Endodermal cell (in vitro differentiated cells): ENCODE measurements around the gene CADM4. TPM values are rescaled to one million over a fixed set of nuclear protein-coding genes. Genes with fewer than 3 reads are reported as not detected.

Source experiments
- DNase-seq: peaks from one replicate; pipeline ENCODE4 v3.0.0-alpha.2; 2017
- H3K27ac ChIP-seq: 2 replicates; pipeline ENCODE4 v1.5.1; 2013; ENCODE audit warnings: mild to moderate bottlenecking, low read depth, low read length, moderate library complexity
- H3K27me3 ChIP-seq: 2 replicates; pipeline ENCODE4 v1.6.1; 2013; ENCODE audit warnings: mild to moderate bottlenecking, low read length, moderate library complexity; ENCODE audit not compliant: insufficient read depth, control insufficient read depth, poor library complexity, severe bottlenecking
- H3K36me3 ChIP-seq: 2 replicates; pipeline ENCODE4 v1.7.0; 2013; ENCODE audit warnings: mild to moderate bottlenecking, low read length, moderate library complexity; ENCODE audit not compliant: control insufficient read depth, insufficient read depth
- H3K4me1 ChIP-seq: one replicate; pipeline ENCODE4 v1.7.0; 2013; ENCODE audit warnings: low read length; ENCODE audit not compliant: control insufficient read depth, insufficient read depth
- H3K4me3 ChIP-seq: 2 replicates; pipeline ENCODE4 v1.5.1; 2013; ENCODE audit warnings: mild to moderate bottlenecking, low read length, moderate library complexity
- H3K9ac ChIP-seq: 2 replicates; pipeline ENCODE4 v1.6.1; 2013; ENCODE audit warnings: mild to moderate bottlenecking, low read length, moderate library complexity; ENCODE audit not compliant: poor library complexity, severe bottlenecking; ENCODE audit errors: extremely low read depth
- H3K9me3 ChIP-seq: 2 replicates; pipeline ENCODE4 v1.6.1; 2013; ENCODE audit warnings: mild to moderate bottlenecking, low read length, moderate library complexity; ENCODE audit not compliant: control insufficient read depth
- H3K27ac Mint-ChIP-seq: 2 replicates; pipeline ENCODE4 v1.8.0; 2020; ENCODE audit warnings: mixed read lengths
- H3K27me3 Mint-ChIP-seq: 2 replicates; pipeline ENCODE4 v1.8.0; 2021; ENCODE audit warnings: mild to moderate bottlenecking, mixed read lengths; ENCODE audit not compliant: insufficient read depth
- H3K36me3 Mint-ChIP-seq: 2 replicates; pipeline ENCODE4 v1.8.0; 2020; ENCODE audit warnings: low read depth, mixed read lengths
- H3K4me1 Mint-ChIP-seq: 2 replicates; pipeline ENCODE4 v1.8.0; 2020; ENCODE audit warnings: mixed read lengths
- H3K4me3 Mint-ChIP-seq: 2 replicates; pipeline ENCODE4 v1.8.0; 2020; ENCODE audit warnings: mild to moderate bottlenecking, moderate library complexity, mixed read lengths
- H3K9me3 Mint-ChIP-seq: 2 replicates; pipeline ENCODE4 v1.8.0; 2020; ENCODE audit warnings: mild to moderate bottlenecking, mixed read lengths
- CTCF ChIP-seq: fragments of 200-600 bp; sonication (generic); conservative IDR thresholded peaks from 2 replicates; pipeline ENCODE4 v1.5.0; 2021; ENCODE audit warnings: antibody characterized with exemption, mild to moderate bottlenecking
- WGBS, 2 experiments: methylation state at CpG; one replicate each; pipeline versions ENCODE4 v1.1.5 to v1.1.7; 2013; ENCODE audit warnings: missing lambda C conversion rate in 2 of 2, mixed read lengths in 1 of 2; ENCODE audit not compliant: insufficient coverage in 1 of 2, insufficient read length in 1 of 2; 5-methylcytosine and 5-hydroxymethylcytosine counted together
- total RNA-seq, 2 donors: library from RNA; stranded (reverse); fragmentation: NEBNext Ultra II Directional in 1 of 2; extraction: Animal tissue kit (Norgen Biotek cat#: 25700) in 1 of 2; gene quantifications; 2 replicates in 1 of 2; 3 replicates in 1 of 2; pipeline ENCODE4 v1.2.1, GENCODE V29; 2021

The CADM4 gene
- total RNA-seq, 2 donors from 2014 or later = 9.3 to 19.9 TPM

- H3K36me3 ChIP-seq = peaks cover 12% of the 10 kb centered on the region
- H3K27me3 Mint-ChIP-seq = no peaks in the 10 kb centered on the region
- WGBS, 2 experiments = 0 to 1% methylated on average over 41 to 81 of the region's 81 CpGs
- H3K4me3 Mint-ChIP-seq = peak within 1 kb of the TSS; percentile 80
- DNase-seq = peak; percentile 95
- H3K27ac ChIP-seq = peak within 1 kb of the TSS; percentile 99
- no peaks in the 10 kb centered on the region for H3K27me3 ChIP-seq
- peaks cover 3% of the 10 kb centered on the region for H3K36me3 Mint-ChIP-seq
- no peaks in the 10 kb centered on the region for H3K9me3 ChIP-seq
- H3K4me3 ChIP-seq = peak within 1 kb of the TSS; percentile 93
- H3K9ac ChIP-seq = peak within 1 kb of the TSS; percentile 90
- H3K4me1 ChIP-seq = no peaks in the 10 kb centered on the region
- peak within 1 kb of the TSS; percentile 99 for H3K27ac Mint-ChIP-seq
- peaks cover 6% of the 10 kb centered on the region for H3K4me1 Mint-ChIP-seq
- TF ChIP-seq CTCF = no peak
- H3K9me3 Mint-ChIP-seq = no peaks in the 10 kb centered on the region
Observed at GRCh38 chr19:43619262-43620060, 20.2 kb downstream of the CADM4 start, which contains the start of gene ZNF428. Gene ZNF428, minus strand, starts transcription at chr19:43619629. Its CDS starts 5,325 bp downstream, at chr19:43614304.

- H3K27ac ChIP-seq = peak overlapping the region; percentile 99
- H3K9me3 ChIP-seq = no peaks in the 10 kb centered on the region
- TF ChIP-seq CTCF = no peak
- no peaks in the 10 kb centered on the region for H3K4me1 ChIP-seq
- peak overlapping the region; percentile 99 for H3K27ac Mint-ChIP-seq
- peak overlapping the region; percentile 80 for H3K4me3 Mint-ChIP-seq
- no peaks in the 10 kb centered on the region for H3K9me3 Mint-ChIP-seq
- H3K4me3 ChIP-seq = peak overlapping the region; percentile 93
- WGBS, 2 experiments = 7 to 8% methylated on average over 14 of the region's 14 CpGs
- peaks cover 12% of the 10 kb centered on the region for H3K36me3 ChIP-seq
- DNase-seq = no peak
- H3K27me3 ChIP-seq = no peaks in the 10 kb centered on the region
- H3K27me3 Mint-ChIP-seq = no peaks in the 10 kb centered on the region
- H3K9ac ChIP-seq = peak overlapping the region; percentile 90
- peaks cover 8% of the 10 kb centered on the region for H3K36me3 Mint-ChIP-seq
- H3K4me1 Mint-ChIP-seq = peaks cover 6% of the 10 kb centered on the region
Observed at GRCh38 chr19:43618921-43619261, 20.8 kb downstream of the CADM4 start.

- H3K4me3 ChIP-seq = no peak overlapping the region
- no peak overlapping the region for H3K4me3 Mint-ChIP-seq
- H3K4me1 Mint-ChIP-seq = peaks cover 6% of the 10 kb centered on the region
- no peak overlapping the region for H3K27ac ChIP-seq
- peaks cover 27% of the 10 kb centered on the region for H3K36me3 ChIP-seq
- 88% methylated on average over 6 of the region's 6 CpGs; no CpG with 5 or more reads in 1 of the 2 experiments for WGBS, 2 experiments
- H3K27ac Mint-ChIP-seq = no peak overlapping the region
- H3K36me3 Mint-ChIP-seq = peaks cover 25% of the 10 kb centered on the region
- TF ChIP-seq CTCF = no peak
- no peaks in the 10 kb centered on the region for H3K27me3 ChIP-seq
- no peaks in the 10 kb centered on the region for H3K27me3 Mint-ChIP-seq
- H3K9ac ChIP-seq = no peak overlapping the region
- no peak for DNase-seq
- H3K9me3 Mint-ChIP-seq = no peaks in the 10 kb centered on the region
- no peaks in the 10 kb centered on the region for H3K9me3 ChIP-seq
- no peaks in the 10 kb centered on the region for H3K4me1 ChIP-seq
Observed at GRCh38 chr19:43616954-43617353, 22.7 kb downstream of the CADM4 start.
